ENCODE results near the gene HENMT1.

HENMT1 gene

DNA sequence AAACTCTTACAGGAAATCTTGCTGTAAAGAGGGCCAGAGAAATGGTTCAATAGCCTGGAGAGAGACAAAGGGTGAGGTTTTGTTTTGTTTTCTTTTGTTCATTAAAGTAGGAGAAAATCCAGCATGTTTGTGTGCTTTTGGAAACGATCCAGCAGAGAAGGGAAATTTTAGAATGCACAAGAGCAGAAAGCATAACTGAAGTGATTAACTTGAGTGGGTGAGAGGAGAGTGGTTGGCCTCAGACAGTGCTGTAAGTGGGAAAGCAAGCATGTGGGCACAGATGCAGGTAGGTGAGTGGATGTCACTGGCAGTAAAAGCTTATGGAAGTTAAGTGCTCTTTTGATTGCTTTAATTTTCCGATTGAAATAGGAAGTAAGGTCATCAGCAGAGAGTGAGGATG is 50.8 kb downstream of the HENMT1 start:
- no peak overlapping the region for H3K4me3 ChIP-seq (replicated peaks in 1 of 2; ENCODE audit: low read depth in 2 of 2, low read length in 2 of 2)
- TF ChIP-seq, protein P1, sequence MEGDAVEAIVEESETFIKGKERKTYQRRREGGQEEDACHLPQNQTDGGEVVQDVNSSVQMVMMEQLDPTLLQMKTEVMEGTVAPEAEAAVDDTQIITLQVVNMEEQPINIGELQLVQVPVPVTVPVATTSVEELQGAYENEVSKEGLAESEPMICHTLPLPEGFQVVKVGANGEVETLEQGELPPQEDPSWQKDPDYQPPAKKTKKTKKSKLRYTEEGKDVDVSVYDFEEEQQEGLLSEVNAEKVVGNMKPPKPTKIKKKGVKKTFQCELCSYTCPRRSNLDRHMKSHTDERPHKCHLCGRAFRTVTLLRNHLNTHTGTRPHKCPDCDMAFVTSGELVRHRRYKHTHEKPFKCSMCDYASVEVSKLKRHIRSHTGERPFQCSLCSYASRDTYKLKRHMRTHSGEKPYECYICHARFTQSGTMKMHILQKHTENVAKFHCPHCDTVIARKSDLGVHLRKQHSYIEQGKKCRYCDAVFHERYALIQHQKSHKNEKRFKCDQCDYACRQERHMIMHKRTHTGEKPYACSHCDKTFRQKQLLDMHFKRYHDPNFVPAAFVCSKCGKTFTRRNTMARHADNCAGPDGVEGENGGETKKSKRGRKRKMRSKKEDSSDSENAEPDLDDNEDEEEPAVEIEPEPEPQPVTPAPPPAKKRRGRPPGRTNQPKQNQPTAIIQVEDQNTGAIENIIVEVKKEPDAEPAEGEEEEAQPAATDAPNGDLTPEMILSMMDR (IDR thresholded peaks at IDR 0.05; ENCODE audit: low read depth, low read length), result no peak
- peak in 1 of 2 donors; percentile 44 for DNase-seq (ENCODE audit: low read depth in 2 of 2)

DNA sequence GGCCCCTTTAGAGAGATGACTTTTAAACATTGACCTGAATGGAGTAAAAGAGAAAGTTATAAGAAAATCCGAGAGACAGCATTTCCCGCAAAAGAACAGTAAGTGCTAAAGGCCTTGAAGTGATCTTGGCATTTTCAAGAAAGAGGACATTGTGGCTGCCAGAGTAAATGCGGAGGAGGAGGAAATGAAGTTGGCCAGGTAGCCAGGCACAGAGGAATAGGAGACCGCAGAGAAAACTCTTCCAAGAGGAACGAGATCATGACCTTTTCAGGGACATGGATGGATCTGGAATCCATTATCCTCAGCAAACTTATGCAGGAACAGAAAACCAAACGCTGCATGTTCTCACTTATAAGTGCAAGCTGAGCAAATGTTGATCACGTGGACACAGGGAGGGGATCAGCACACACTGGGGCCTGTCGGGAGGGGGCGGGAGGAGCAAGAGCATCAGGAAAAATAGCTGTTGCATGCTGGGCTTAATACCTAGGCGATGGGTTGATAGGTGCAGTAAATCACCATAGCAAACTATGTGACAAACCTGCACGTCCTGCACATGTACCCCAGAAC is 51.3 kb downstream of the HENMT1 start:
- no peak for DNase-seq (ENCODE audit: low read depth in 2 of 2)
- no peak overlapping the region for H3K4me3 ChIP-seq (replicated peaks in 1 of 2; ENCODE audit: low read depth in 2 of 2, low read length in 2 of 2)
- TF ChIP-seq, protein P1 (IDR thresholded peaks at IDR 0.05; ENCODE audit: low read depth, low read length), result no peak

DNA sequence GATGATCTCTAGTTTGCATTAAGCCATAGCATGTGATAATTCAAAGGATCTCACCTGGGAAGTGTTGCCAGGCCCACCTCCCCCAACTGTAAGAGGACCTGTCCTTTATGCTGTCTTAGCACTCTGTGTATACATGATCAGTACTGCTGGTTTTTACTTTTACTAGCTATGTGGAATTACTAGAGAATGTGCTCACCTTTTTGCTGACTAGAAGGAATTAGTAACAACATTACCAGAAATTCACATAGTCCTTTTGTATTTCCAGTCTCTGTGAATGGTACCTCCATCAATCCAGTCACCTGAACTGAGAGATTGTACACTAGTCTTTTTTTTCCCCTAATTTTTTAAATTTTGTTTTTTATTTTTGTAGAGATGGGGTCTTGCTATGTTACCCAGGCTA is 54.4 kb downstream of the HENMT1 start:
- TF ChIP-seq, protein P1 (IDR thresholded peaks at IDR 0.05; ENCODE audit: low read depth, low read length), result no peak
- DNase-seq (ENCODE audit: low read depth in 2 of 2), result no peak
- no peak overlapping the region for H3K4me3 ChIP-seq (replicated peaks in 1 of 2; ENCODE audit: low read depth in 2 of 2, low read length in 2 of 2)

DNA sequence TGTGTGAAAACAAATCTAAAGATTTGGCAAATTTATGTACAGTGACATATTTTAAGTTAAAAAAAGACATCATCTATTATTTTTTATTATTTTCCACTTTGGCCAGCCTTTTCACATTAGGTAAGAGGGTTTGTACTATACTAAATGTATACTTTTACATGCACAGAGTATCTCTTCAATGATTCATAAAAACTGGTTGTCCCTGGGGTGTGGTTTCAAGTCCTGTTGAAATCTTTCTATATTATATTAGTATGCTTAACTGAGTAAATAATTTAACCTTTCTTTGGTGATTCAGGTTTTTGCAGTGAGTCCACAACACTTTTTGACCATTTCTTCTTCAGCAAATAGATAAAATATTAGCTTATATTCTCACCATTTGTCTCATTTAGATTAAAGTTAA is 55.3 kb downstream of the HENMT1 start:
- TF ChIP-seq, protein P1 (IDR thresholded peaks at IDR 0.05; ENCODE audit: low read depth, low read length), result no peak
- H3K4me3 ChIP-seq (replicated peaks in 1 of 2; ENCODE audit: low read depth in 2 of 2, low read length in 2 of 2), result no peak overlapping the region
- DNase-seq (ENCODE audit: low read depth in 2 of 2), result peak in 1 of 2 donors; percentile 50

DNA sequence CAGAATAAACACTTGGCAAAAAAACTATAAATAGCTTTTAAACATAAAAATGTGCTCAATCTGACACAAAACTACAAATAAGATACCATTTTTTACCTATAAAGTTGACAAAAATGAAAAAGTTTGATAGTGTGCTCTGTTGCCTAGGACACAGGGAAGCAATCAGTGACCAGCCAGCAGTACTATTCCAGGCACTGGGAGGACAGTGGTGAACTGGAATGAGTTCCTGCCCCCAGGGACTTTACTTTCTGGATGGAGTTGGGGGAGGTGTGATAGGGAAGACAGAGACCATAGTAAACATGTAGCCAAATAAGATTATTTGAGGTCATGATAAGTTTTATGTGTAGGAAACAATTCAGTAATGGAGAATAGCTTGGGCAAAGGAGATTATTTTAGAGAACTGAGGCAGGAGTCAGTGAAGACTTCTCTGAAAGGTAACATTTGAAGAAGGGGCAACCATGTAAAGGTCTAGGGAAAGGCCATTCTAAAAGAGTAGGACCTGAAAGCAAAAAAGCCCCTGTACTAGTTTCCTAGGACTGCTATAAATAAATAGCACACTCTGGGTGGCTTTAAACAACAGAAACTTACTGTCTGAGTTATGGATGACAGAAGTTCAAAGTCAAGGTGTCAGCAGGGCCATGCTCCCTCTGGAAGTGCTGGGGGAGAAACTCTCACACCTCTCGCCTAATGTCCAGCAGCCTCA is 59.0 kb downstream of the HENMT1 start:
- TF ChIP-seq, protein P1 (IDR thresholded peaks at IDR 0.05; ENCODE audit: low read depth, low read length), result no peak
- DNase-seq (ENCODE audit: low read depth in 2 of 2), result peak in 1 of 2 donors; percentile 38
- H3K4me3 ChIP-seq (replicated peaks in 1 of 2; ENCODE audit: low read depth in 2 of 2, low read length in 2 of 2), result no peak overlapping the region

DNA sequence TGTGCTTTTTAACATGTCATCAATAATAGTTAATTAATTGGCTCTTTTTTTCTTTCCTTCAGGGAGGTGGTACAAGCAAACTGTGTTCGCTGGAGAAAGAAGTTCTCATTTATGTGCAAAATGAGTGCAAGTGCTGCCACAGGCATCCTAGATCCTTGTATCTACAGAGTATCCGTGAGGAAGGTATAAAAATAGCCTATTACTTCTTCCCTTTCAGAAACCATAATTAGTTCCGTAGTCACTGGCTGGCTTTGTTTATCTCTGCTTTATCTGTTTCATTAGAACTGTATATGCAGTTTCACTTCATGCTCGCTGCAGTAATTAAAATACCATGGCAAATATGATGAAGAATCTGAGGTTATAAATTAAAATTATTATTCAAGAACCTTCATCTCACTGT is 60.4 kb downstream of the HENMT1 start:
- no peak overlapping the region for H3K4me3 ChIP-seq (replicated peaks in 1 of 2; ENCODE audit: low read depth in 2 of 2, low read length in 2 of 2)
- TF ChIP-seq, protein P1 (IDR thresholded peaks at IDR 0.05; ENCODE audit: low read depth, low read length), result no peak
- DNase-seq (ENCODE audit: low read depth in 2 of 2), result no peak
